Suprapubic skin (tissue), 3 donors: ENCODE results near the gene TDRD10.

ENCODE experiments used
- EP300 ChIP-seq: sonication (generic); formaldehyde crosslinking; IDR thresholded peaks from one replicate; pipeline ENCODE4 v1.6.1; 2017; ENCODE audit warnings: antibody characterized with exemption
- TF ChIP-seq, protein P1 (sequence below), 2 donors: fragments of 200-600 bp in 1 of 2; fragments of 450-650 bp in 1 of 2; sonication (generic) in 1 of 2; IDR thresholded peaks; one replicate each; pipeline ENCODE4 v1.5.1; 2016 to 2019; ENCODE audit warnings: antibody characterized with exemption in 2 of 2, mild to moderate bottlenecking in 1 of 2, moderate library complexity in 1 of 2

DNA sequence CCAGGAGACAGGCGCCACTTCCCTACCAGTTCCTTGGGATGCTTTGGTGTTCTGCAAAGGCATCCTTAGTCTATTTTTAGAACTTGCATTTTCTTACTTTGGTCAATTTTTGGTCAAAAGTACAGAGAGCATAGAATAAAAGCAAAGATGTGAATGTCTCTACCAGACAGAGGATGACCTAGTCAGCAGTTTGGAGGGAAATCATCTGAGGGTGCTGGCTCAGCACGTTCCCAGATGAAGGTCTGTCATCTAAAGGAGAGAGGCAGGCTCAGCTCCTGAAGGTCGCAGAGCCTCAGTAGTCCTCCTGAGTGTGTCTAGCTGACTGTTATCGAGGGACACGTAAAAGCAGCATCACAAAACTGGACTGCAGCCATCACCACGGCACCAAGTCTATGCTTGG, 80.9 kb downstream of the TDRD10 start:
- TF ChIP-seq, protein P1, sequence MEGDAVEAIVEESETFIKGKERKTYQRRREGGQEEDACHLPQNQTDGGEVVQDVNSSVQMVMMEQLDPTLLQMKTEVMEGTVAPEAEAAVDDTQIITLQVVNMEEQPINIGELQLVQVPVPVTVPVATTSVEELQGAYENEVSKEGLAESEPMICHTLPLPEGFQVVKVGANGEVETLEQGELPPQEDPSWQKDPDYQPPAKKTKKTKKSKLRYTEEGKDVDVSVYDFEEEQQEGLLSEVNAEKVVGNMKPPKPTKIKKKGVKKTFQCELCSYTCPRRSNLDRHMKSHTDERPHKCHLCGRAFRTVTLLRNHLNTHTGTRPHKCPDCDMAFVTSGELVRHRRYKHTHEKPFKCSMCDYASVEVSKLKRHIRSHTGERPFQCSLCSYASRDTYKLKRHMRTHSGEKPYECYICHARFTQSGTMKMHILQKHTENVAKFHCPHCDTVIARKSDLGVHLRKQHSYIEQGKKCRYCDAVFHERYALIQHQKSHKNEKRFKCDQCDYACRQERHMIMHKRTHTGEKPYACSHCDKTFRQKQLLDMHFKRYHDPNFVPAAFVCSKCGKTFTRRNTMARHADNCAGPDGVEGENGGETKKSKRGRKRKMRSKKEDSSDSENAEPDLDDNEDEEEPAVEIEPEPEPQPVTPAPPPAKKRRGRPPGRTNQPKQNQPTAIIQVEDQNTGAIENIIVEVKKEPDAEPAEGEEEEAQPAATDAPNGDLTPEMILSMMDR (IDR thresholded peaks at IDR 0.05): no peak
- TF ChIP-seq EP300: no peak
